Smooth muscle cell (in vitro differentiated cells): Measurements from ENCODE around the gene CAMTA1. TPM values are rescaled to one million over a fixed set of nuclear protein-coding genes. Genes with fewer than 3 reads are reported as not detected.

Experiments
- DNase-seq: peaks from one replicate; lab custom pipeline; 2025; ENCODE audit not compliant: unreplicated experiment; lab: John Stamatoyannopoulos, UW
- H2AFZ ChIP-seq: fragments of 200-600 bp; sonication (generic); 2 replicates; pipeline ENCODE4 v1.6.0; 2016; ENCODE audit warnings: antibody characterized with exemption, low read depth, mild to moderate bottlenecking
- H3F3A ChIP-seq: fragments of 200-600 bp; sonication (generic); 2 replicates; pipeline ENCODE4 v1.6.0; 2017; ENCODE audit warnings: antibody characterized with exemption, low read depth
- H3K27ac ChIP-seq: fragments of 200-600 bp; sonication (generic); 2 replicates; pipeline ENCODE4 v1.5.1; 2016; ENCODE audit warnings: low read depth, mild to moderate bottlenecking
- H3K27me3 ChIP-seq: fragments of 200-600 bp; sonication (generic); 2 replicates; pipeline ENCODE4 v1.6.1; 2016; ENCODE audit warnings: low read depth, mild to moderate bottlenecking
- H3K36me3 ChIP-seq: fragments of 200-600 bp; sonication (generic); 2 replicates; pipeline ENCODE4 v1.5.1; 2016; ENCODE audit warnings: low read depth
- H3K4me1 ChIP-seq: fragments of 200-600 bp; sonication (generic); 2 replicates; pipeline ENCODE4 v1.5.1; 2016; ENCODE audit warnings: low read depth
- H3K4me2 ChIP-seq: fragments of 200-600 bp; sonication (generic); 2 replicates; pipeline ENCODE4 v1.6.0; 2016; ENCODE audit warnings: mild to moderate bottlenecking
- H3K4me3 ChIP-seq: fragments of 200-600 bp; sonication (generic); 2 replicates; pipeline ENCODE4 v1.5.1; 2016; ENCODE audit warnings: mild to moderate bottlenecking
- H3K79me2 ChIP-seq: fragments of 200-600 bp; sonication (generic); 2 replicates; pipeline ENCODE4 v1.6.0; 2016; ENCODE audit warnings: low read depth, mild to moderate bottlenecking
- H3K9ac ChIP-seq: fragments of 200-600 bp; sonication (generic); 2 replicates; pipeline ENCODE4 v1.6.0; 2016; ENCODE audit warnings: low read depth
- H3K9me3 ChIP-seq: fragments of 200-600 bp; sonication (generic); replicated peaks from 2 replicates; pipeline ENCODE4 v1.5.1; 2016; ENCODE audit warnings: low read depth
- H4K20me1 ChIP-seq: fragments of 200-600 bp; sonication (generic); 2 replicates; pipeline ENCODE4 v1.6.0; 2016; ENCODE audit warnings: low read depth
- CTCF ChIP-seq: fragments of 200-600 bp; sonication (generic); IDR thresholded peaks from 2 replicates; pipeline ENCODE4 v1.5.1; 2017; ENCODE audit warnings: borderline replicate concordance, mild to moderate bottlenecking, antibody characterized with exemption; ENCODE audit not compliant: insufficient read depth, poor library complexity, severe bottlenecking
- WGBS: methylation state at CpG from one replicate; pipeline ENCODE4 v1.1.7; 2016; ENCODE audit warnings: low lambda C conversion rate; 5-methylcytosine and 5-hydroxymethylcytosine counted together
- polyA plus RNA-seq: library from polyadenylated mRNA; unstranded; fragments of >200 nt; fragmentation: Nextera tagmentation; extraction: Ambion mirVana; gene quantifications from 2 replicates; pipeline ENCODE4 v1.2.1, GENCODE V29; 2016
- total RNA-seq: library from RNA; depleted of rRNA; stranded (reverse); fragments of >200 nt; gene quantifications from 2 replicates; pipeline ENCODE4 v1.2.3, GENCODE V29; 2014

Gene CAMTA1
- total and polyA plus RNA-seq, 2 experiments from 2014 or later: 139 to 145 TPM

DNA sequence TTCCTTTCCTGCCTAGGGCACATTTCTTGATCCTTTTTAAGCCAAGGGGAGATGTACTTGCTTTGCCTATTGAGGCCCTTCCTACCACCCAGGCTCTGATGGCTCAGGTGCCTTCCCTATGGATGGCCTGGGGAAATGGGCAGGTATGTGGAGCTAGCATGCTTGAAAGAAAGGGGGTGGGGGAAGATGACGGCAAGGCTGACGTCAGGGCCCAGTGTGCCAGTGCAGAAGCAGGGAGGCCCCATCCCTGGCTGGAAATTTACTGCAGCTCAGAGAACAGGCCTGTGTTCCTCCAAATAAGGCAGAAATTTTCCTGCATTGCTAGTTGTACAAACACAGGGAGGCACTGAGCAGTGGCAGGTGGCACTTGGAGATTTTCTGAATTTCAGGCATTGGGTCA lies 532.6 kb downstream of the CAMTA1 start:
- DNase-seq: no peak
- H3K9me3 ChIP-seq: no peaks in the 10 kb centered on the region
- no peaks in the 10 kb centered on the region for H3K27me3 ChIP-seq
- no peak overlapping the region for H3K4me2 ChIP-seq
- no peak overlapping the region for H2AFZ ChIP-seq
- H3K36me3 ChIP-seq: no peaks in the 10 kb centered on the region
- no peaks in the 10 kb centered on the region for H3K79me2 ChIP-seq
- no peaks in the 10 kb centered on the region for H4K20me1 ChIP-seq
- no peak overlapping the region for H3K27ac ChIP-seq
- H3K4me1 ChIP-seq: peaks cover 5% of the 10 kb centered on the region
- WGBS: 43% methylated on average over 2 of the region's 2 CpGs
- TF ChIP-seq CTCF: no peak
- no peak overlapping the region for H3K9ac ChIP-seq
- H3F3A ChIP-seq: no peaks in the 10 kb centered on the region
- H3K4me3 ChIP-seq: no peak overlapping the region

DNA sequence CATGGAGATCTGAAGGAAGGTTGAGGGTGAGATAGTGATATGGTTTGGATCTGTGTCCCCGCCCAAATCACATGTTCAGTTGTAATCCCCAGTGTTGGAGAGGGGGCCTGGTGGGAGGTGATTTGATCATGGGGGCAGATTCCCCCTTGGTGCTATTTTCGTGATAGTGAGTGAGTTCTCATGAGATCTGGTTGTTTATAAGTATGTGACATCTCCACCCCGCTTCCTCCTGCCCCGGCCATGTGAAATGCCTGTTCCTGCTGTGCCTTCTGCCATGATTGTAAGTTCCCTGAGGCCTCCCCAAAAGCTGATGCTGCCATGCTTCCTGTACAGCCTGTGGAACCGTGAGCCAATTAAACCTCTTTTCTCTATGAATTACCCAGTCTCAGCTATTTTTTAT lies 533.9 kb downstream of the CAMTA1 start:
- Histone ChIP-seq H3K4me1 (no peaks in the 10 kb centered on the region), H3K79me2 (no peaks in the 10 kb centered on the region), H3F3A (no peaks in the 10 kb centered on the region), H4K20me1 (no peaks in the 10 kb centered on the region), H3K27ac (no peak overlapping the region), H3K36me3 (no peaks in the 10 kb centered on the region), H3K9me3 (no peaks in the 10 kb centered on the region), H3K4me2 (no peak overlapping the region), H2AFZ (no peak overlapping the region), H3K27me3 (no peaks in the 10 kb centered on the region), H3K9ac (no peak overlapping the region), H3K4me3 (no peak overlapping the region)
- no peak for DNase-seq
- 95% methylated on average over 5 of the region's 5 CpGs for WGBS
- no peak for TF ChIP-seq CTCF

DNA sequence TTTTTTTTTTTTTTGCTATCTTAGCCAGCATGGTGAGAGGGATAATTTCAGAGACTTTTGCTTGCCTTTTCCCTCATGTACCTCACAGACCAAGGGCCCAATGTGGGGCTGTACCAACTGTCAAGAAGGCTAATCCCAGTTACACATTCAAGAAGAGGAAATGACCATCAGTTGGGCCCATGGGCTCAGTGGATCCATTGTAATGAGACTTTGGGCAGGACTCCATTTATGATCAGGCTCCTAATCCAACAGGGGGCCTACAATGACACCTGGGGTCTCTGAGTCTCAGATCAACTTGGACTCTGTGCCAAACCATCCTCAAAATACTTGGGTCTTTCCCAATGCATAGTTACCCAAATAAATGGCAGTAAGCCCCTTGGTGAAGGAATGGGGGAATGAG lies 535.4 kb downstream of the CAMTA1 start:
- Histone ChIP-seq H3K79me2 (no peaks in the 10 kb centered on the region), H3K27ac (no peak overlapping the region), H3F3A (no peaks in the 10 kb centered on the region), H3K27me3 (no peaks in the 10 kb centered on the region), H3K4me1 (no peaks in the 10 kb centered on the region), H3K9me3 (no peaks in the 10 kb centered on the region), H3K4me2 (no peak overlapping the region), H2AFZ (no peak overlapping the region), H4K20me1 (no peaks in the 10 kb centered on the region), H3K9ac (no peak overlapping the region), H3K4me3 (no peak overlapping the region), H3K36me3 (no peaks in the 10 kb centered on the region)
- DNase-seq: no peak
- no peak for TF ChIP-seq CTCF

DNA sequence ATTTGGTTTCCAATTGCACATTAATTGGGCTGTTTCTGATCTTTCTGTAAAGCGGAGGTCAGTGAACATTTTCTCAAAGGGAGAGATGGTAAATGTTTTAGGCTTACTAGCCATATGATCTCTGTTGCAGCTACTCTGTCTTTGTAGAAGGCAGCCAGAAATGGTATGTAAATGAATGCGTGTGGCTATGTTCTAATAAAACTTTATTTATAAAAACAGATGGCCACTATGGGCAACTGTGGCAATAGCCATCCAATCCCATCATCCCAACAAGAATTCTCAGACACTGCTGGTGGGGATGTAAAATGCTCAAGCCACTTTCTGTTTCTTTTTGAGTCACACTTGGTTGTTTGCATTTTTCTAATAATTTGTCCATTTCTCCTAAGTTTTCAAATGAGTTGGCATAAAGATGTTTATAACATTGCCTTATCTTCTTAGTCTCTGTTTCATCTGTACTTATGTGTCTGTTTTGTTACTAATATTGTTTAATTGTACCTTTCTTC lies 537.1 kb downstream of the CAMTA1 start:
- no peak for DNase-seq
- Histone ChIP-seq H3K27ac (no peak overlapping the region), H3K4me3 (no peak overlapping the region), H3K79me2 (no peaks in the 10 kb centered on the region), H3K9me3 (no peaks in the 10 kb centered on the region), H3K36me3 (no peaks in the 10 kb centered on the region), H3K27me3 (no peaks in the 10 kb centered on the region), H3K4me2 (no peak overlapping the region), H4K20me1 (no peaks in the 10 kb centered on the region), H3K4me1 (no peaks in the 10 kb centered on the region), H3F3A (no peaks in the 10 kb centered on the region), H3K9ac (no peak overlapping the region), H2AFZ (no peak overlapping the region)
- TF ChIP-seq CTCF: no peak
- WGBS: 94% methylated on average over 2 of the region's 2 CpGs
